HG03139 (cell line): ENCODE data around the gene PPP2R5C.
A peak's percentile ranks its signal among the peaks of the same experiment; 100 is the strongest.
"Not testable (repeated sequence)": the region's sequence is repeated elsewhere in the genome, so short reads cannot be mapped to it uniquely, and the experiment has no call there.

Experiments used
- ATAC-seq: cut with Tn5 transposase; IDR thresholded peaks from one replicate; pipeline ENCODE4 v1.9.1; 2021; ENCODE audit not compliant: unreplicated experiment

The PPP2R5C gene

GRCh38 chr14:101961746-101962502, 200.4 kb downstream of the PPP2R5C start:
- no peak for ATAC-seq

DNA sequence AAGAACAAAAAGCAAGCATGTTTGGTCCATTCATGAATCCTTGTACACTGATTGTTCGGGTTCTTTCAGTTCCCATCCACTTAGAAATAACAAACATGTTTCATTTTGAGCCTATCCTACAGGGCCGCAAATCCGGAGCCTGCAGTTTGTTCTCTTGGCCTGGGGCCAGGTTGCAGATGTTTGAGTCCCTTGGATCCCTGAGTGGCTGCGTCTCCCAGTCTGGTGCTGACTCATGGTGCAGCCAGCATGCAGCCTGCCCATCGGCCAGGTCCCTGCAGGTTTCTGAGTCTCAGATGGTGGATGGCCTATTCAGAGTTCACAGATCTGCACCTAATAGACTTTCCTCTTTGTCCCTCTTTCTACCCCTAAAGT, 201.0 kb downstream of the PPP2R5C start:
- no peak for ATAC-seq

DNA sequence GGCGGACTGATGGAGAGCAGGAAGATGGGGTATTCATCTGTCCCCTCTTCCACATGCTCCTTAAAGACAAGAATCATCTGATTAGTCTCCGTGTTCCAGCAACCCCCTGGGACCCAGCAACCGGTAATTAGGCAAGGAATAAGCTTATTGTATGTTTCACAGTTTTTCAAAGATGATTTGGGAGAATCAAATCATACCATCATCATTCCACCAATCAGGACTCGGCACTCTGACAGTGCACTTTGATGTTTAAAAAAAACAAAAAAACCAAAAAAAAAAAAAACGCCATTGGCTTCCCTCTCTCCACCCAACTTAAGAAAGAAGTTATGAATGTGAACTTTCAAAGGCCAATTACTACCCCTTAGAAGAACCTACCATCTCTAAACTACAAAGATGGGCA, 201.5 kb downstream of the PPP2R5C start:
- ATAC-seq, result no peak

DNA sequence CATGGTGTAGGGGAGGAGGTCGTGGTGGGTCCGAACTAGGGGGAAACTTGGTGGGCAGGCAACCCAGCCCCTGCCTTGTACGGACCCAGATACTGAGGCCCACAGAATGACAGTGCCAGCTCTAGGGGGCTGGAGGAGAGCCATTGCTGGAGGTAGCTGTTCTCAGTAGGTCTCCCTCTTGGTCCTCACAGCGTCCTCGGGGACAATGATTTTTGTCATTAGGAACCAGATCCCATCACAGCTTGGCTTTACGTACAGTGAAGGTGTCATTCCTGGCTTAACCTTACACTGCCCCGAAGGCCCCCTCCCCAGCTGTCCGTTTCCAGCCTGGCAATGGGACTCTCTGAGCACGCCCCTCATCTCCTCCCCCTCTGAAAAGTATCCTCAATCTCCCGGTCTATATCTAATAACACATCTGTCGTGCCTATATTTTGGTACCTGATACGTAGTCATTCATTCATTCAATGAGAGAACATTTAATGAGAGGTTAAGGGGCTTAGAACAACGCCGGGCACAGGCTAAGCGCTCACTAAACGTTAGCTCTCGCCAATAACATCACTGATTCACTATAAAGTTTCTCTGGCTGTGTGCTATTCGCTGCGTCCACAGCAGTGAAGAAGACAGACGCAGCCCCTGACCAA, 202.3 kb downstream of the PPP2R5C start:
- ATAC-seq, result no peak

DNA sequence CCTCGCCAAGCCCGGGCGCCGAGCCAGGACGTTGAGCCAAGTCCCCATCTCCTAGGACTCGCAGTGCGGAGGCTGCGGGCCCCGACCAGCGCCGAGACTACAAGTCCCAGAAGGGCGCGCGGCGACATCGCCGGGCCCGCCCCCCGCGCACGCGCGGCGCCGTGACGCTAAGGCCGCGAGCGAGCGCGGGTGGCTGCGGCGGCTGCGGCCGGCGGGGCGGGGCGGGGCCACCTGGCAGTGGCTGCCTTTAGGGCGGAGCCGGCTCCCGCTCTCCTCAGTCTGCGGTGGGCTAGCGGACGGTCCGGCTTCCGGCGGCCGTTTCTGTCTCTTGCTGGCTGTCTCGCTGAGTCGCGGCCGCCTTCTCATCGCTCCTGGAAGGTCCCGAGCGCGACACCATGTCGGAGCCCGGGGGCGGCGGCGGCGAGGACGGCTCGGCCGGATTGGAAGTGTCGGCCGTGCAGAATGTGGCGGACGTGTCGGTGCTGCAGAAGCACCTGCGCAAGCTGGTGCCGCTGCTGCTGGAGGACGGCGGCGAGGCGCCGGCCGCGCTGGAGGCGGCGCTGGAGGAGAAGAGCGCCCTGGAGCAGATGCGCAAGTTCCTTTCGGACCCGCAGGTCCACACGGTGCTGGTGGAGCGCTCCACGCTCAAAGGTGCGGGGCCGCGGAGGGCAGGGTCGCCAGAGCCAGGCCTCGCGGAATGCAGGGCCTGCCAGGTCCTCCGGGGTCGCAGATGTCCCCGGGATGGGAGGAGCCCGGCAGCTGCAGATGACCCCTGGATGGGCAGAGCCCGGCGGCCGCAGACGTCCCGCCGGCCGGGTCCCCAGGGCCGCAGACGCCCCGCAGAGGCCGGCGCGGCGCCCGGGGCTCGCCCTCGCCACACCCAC, 203.0 kb downstream of the PPP2R5C start, which contains the start of gene DYNC1H1:
Gene DYNC1H1 (plus strand): TSS at position 277 of the 884 bp plus-strand sequence. CDS start 119 bp downstream, at position 396.
- ATAC-seq, result peak; percentile 80

DNA sequence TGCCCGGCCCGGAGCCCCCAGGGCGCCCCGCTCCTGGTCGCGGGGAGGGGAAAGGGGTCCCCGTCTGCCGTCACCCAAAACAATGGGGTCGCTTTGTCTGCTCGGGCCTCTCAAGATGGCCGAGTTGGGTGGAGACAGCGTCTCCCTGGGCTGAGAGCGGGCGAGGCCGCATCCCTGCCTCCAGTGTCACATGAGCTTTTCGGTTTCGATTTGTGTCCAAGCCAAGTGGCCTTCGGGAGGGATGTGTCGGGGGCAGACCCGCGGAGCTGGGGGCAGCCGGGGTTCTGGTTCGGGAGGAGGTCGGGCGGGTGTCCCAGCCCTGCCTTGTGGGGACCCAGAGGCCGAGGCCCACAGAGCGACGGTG, 203.7 kb downstream of the PPP2R5C start:
- ATAC-seq, result peak; percentile 23

- no peak for ATAC-seq
These were observed 204.5 kb downstream of the PPP2R5C start for GRCh38 chr14:101965770-101966722.

GRCh38 chr14:101966742-101967141, 205.2 kb downstream of the PPP2R5C start:
- ATAC-seq, result no peak

- no peak for ATAC-seq
These were observed 206.7 kb downstream of the PPP2R5C start for GRCh38 chr14:101968186-101968585.

DNA sequence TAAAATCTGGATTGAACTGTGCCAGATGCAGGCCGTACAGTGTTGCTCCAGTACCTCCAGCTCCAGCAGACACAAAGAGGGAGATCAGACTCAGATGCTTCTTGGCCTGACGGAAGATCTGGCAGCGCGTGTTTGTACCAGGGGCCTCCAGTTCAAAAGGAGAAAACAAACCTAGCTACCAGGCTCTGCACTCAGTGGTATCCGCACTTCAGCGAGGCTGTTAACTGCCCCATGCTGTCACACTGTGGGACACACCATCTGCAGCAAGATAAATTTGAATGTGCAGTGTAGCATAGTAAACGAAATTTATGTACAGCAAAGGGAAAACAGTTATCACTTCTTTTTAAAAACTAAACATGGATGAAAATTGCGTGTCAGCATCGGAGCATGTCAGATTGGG, 208.0 kb downstream of the PPP2R5C start:
- ATAC-seq, result no peak

GRCh38 chr14:101970830-101971400, 209.4 kb downstream of the PPP2R5C start:
- no peak for ATAC-seq

DNA sequence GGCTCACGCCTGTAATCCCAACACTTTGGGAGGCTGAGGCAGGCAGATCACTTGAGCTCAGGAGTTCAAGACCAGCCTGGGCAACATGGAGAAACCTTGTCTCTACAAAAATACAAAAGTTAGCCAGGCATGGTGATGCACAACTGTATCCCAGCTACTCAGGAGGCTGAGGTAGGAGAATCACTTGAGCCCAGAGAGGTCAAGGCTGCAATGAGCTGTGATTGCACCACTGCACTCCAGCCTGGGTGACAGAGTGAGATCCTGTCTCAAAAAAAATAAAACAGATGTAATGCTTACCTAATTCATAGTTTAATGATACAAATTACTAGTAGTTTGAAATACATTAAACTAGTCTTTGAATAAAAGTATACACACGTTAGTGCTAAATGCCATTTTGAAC, 209.9 kb downstream of the PPP2R5C start:
- not testable (repeated sequence) for ATAC-seq

GRCh38 chr14:101972126-101972866, 210.8 kb downstream of the PPP2R5C start:
- no peak for ATAC-seq

DNA sequence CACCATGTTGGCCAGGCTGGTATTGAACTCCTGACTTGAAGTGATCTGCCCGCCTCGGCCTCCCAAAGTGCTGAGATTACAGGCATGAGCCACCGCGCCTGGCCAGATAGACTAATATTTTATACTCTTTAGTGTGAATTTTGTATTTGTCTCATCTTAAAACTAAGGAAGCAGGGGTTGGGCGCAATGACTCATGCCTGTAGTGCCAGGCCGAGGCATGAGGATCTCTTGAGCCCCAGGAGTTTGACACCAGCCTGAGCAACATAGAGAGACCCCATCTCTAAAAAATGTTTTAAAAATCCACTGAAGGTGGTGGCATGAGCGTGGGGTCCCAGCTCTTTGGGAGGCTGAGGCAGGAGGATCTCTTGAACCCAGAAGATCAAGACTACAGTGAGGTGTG, 211.8 kb downstream of the PPP2R5C start:
- no peak for ATAC-seq

- ATAC-seq, result no peak
These were observed 213.7 kb downstream of the PPP2R5C start for GRCh38 chr14:101975231-101975630.
